ENCODE measurements around the gene PRSS12.

Gene PRSS12

GRCh38 chr4:118381902-118382301 lies 29.1 kb upstream of the PRSS12 start:
- TF ChIP-seq GABPA (IDR thresholded peaks at IDR 0.05; ENCODE audit: low read depth) (no peak), POLR2AphosphoS5 (IDR thresholded peaks at IDR 0.05; ENCODE audit: low read depth) (no peak), SPI1 (IDR thresholded peaks at IDR 0.05; ENCODE audit: borderline replicate concordance, low read depth) (no peak), REST (IDR thresholded peaks at IDR 0.05; ENCODE audit: insufficient replicate concordance, low read depth) (no peak), CTCF (IDR thresholded peaks at IDR 0.05; ENCODE audit: insufficient read depth, low read length) (no peak)
- Histone ChIP-seq H3K27ac (replicated peaks) (no peak overlapping the region), H3K27me3 (ENCODE audit: insufficient read depth, poor library complexity, severe bottlenecking) (no peaks in the 10 kb centered on the region), H3K4me3 (replicated peaks; ENCODE audit: insufficient read depth, low read length) (no peak overlapping the region)
- no peak for DNase-seq (ENCODE audit: low read depth in 1 of 2, low spot score in 1 of 2)

GRCh38 chr4:118373614-118374255 lies 20.9 kb upstream of the PRSS12 start:
- no peak overlapping the region for H3K4me3 ChIP-seq (replicated peaks; ENCODE audit: insufficient read depth, low read length)
- no peak for DNase-seq (ENCODE audit: low read depth in 1 of 2, low spot score in 1 of 2)
- no peaks in the 10 kb centered on the region for H3K27me3 ChIP-seq (ENCODE audit: insufficient read depth, poor library complexity, severe bottlenecking)
- no peak overlapping the region for H3K27ac ChIP-seq (replicated peaks)
- TF ChIP-seq CTCF (IDR thresholded peaks at IDR 0.05; ENCODE audit: insufficient read depth, low read length): no peak
- no peak for TF ChIP-seq POLR2AphosphoS5 (IDR thresholded peaks at IDR 0.05; ENCODE audit: low read depth)
- TF ChIP-seq SPI1 (IDR thresholded peaks at IDR 0.05; ENCODE audit: borderline replicate concordance, low read depth): no peak
- TF ChIP-seq GABPA (IDR thresholded peaks at IDR 0.05; ENCODE audit: low read depth): no peak
- no peak for TF ChIP-seq REST (IDR thresholded peaks at IDR 0.05; ENCODE audit: insufficient replicate concordance, low read depth)

- no peak for TF ChIP-seq CTCF (IDR thresholded peaks at IDR 0.05; ENCODE audit: insufficient read depth, low read length)
- no peak for TF ChIP-seq SPI1 (IDR thresholded peaks at IDR 0.05; ENCODE audit: borderline replicate concordance, low read depth)
- no peaks in the 10 kb centered on the region for H3K27me3 ChIP-seq (ENCODE audit: insufficient read depth, poor library complexity, severe bottlenecking)
- H3K27ac ChIP-seq (replicated peaks): no peak overlapping the region
- DNase-seq (ENCODE audit: low read depth in 1 of 2, low spot score in 1 of 2): no peak
- no peak overlapping the region for H3K4me3 ChIP-seq (replicated peaks; ENCODE audit: insufficient read depth, low read length)
Measured at GRCh38 chr4:118372251-118372650, 19.4 kb upstream of the PRSS12 start.

- Histone ChIP-seq H3K27me3 (ENCODE audit: insufficient read depth, poor library complexity, severe bottlenecking) (no peaks in the 10 kb centered on the region), H3K4me3 (replicated peaks; ENCODE audit: insufficient read depth, low read length) (no peak overlapping the region), H3K27ac (replicated peaks) (no peak overlapping the region; the same call in 1 of the 2 replicates)
- DNase-seq (ENCODE audit: low read depth in 1 of 2, low spot score in 1 of 2): peak in 1 of 2 experiments; percentile 3
- no peak for TF ChIP-seq REST (IDR thresholded peaks at IDR 0.05; ENCODE audit: insufficient replicate concordance, low read depth)
- no peak for TF ChIP-seq POLR2AphosphoS5 (IDR thresholded peaks at IDR 0.05; ENCODE audit: low read depth)
- TF ChIP-seq CTCF (IDR thresholded peaks at IDR 0.05; ENCODE audit: insufficient read depth, low read length): no peak
- TF ChIP-seq GABPA (IDR thresholded peaks at IDR 0.05; ENCODE audit: low read depth): no peak
Measured at GRCh38 chr4:118369231-118369630, 16.4 kb upstream of the PRSS12 start.
